ENCODE measurements around the gene MPP4. TPM values are rescaled to one million over a fixed set of nuclear protein-coding genes. Genes with fewer than 3 reads are reported as not detected.

MPP4 gene
- total and polyA plus RNA-seq, 2 of the 13 experiments (the other 11 are each of a cell fraction or from before 2014, with no cell fraction given): not detected

GRCh38 chr2:201649442-201649841 is 49.0 kb downstream of the MPP4 start:
- Histone ChIP-seq H3K4me2 (ENCODE audit: low read depth, low read length) (no peak overlapping the region), H2AFZ (ENCODE audit: low read length) (no peak overlapping the region), H3K27me3 (ENCODE audit: control insufficient read depth in 1 of 2, insufficient read depth in 2 of 2, low read length in 2 of 2) (peaks cover 1 to 9% of the 10 kb centered on the region in 2 experiments; a peak in 2 of 5 replicates), H3K9ac (ENCODE audit: insufficient read depth, low read depth, low read length) (no peak overlapping the region), H4K20me1 (ENCODE audit: insufficient read depth, low read length) (no peaks in the 10 kb centered on the region), H3K27ac (ENCODE audit: extremely low read length, insufficient read depth, low read length) (no peak overlapping the region), H3K4me3 (replicated peaks in 1 of 3; ENCODE audit: insufficient read depth in 1 of 3, low read depth in 2 of 3, low read length in 3 of 3) (no peak overlapping the region), H3K36me3 (replicated peaks in 1 of 2; ENCODE audit: control insufficient read depth in 1 of 2, insufficient read depth in 2 of 2, low read length in 2 of 2) (no peaks in the 10 kb centered on the region), H3K4me1 (ENCODE audit: insufficient read depth, low read length) (peaks cover 7% of the 10 kb centered on the region; the same call in 1 of the 2 replicates), H3K79me2 (ENCODE audit: insufficient read depth, low read length) (no peaks in the 10 kb centered on the region), H3K9me3 (ENCODE audit: low read length) (no peaks in the 10 kb centered on the region)
- ChIA-PET POLR2A (no interaction called here), CTCF (ENCODE audit: low intra/inter-chr PET ratio, low total read pairs) (no interaction called here)
- WGBS (ENCODE audit: low lambda C conversion rate): 24% methylated on average over 2 of the region's 2 CpGs
- in situ Hi-C loops (cut with HindIII; ENCODE audit: extremely low pct_ligation_motif_present, low pct_unique_long_range_greater_than_20kb) (no loop called here), intact Hi-C loops (cut with micrococcal nuclease; ENCODE audit: unreplicated experiment) (no loop called here)
- no peak for DNase-seq (ENCODE audit: low spot score)
- BruUV-seq (replicated peaks): no TSS peak
- ATAC-seq: peak; percentile 89
- TF ChIP-seq ZNF232 (CRISPR knock-in tag; IDR thresholded peaks at IDR 0.05; ENCODE audit: borderline replicate concordance) (no peak), HNF4A (CRISPR knock-in tag; IDR thresholded peaks at IDR 0.05) (peak; percentile 57)
- FAIRE-seq: peak; percentile 75

- 29% methylated on average over 5 of the region's 5 CpGs for WGBS (ENCODE audit: low lambda C conversion rate)
- Histone ChIP-seq H4K20me1 (ENCODE audit: insufficient read depth, low read length) (no peaks in the 10 kb centered on the region), H3K27ac (ENCODE audit: extremely low read length, insufficient read depth, low read length) (no peak overlapping the region), H3K4me1 (ENCODE audit: insufficient read depth, low read length) (peaks cover 19% of the 10 kb centered on the region), H3K4me2 (ENCODE audit: low read depth, low read length) (no peak overlapping the region), H3K36me3 (replicated peaks in 1 of 2; ENCODE audit: control insufficient read depth in 1 of 2, insufficient read depth in 2 of 2, low read length in 2 of 2) (no peaks in the 10 kb centered on the region), H3K9ac (ENCODE audit: insufficient read depth, low read depth, low read length) (no peak overlapping the region), H3K4me3 (replicated peaks in 1 of 3; ENCODE audit: insufficient read depth in 1 of 3, low read depth in 2 of 3, low read length in 3 of 3) (no peak overlapping the region), H3K79me2 (ENCODE audit: insufficient read depth, low read length) (no peaks in the 10 kb centered on the region), H3K27me3 (ENCODE audit: control insufficient read depth in 1 of 2, insufficient read depth in 2 of 2, low read length in 2 of 2) (peaks cover 1% of the 10 kb centered on the region in 2 experiments; a peak in 1 of 5 replicates), H3K9me3 (ENCODE audit: low read length) (no peaks in the 10 kb centered on the region), H2AFZ (ENCODE audit: low read length) (no peak overlapping the region)
- TF ChIP-seq MIER3 (CRISPR knock-in tag; IDR thresholded peaks at IDR 0.05; ENCODE audit: borderline replicate concordance) (no peak), SETDB1 (CRISPR knock-in tag; IDR thresholded peaks at IDR 0.05; ENCODE audit: borderline replicate concordance) (no peak), XBP1 (CRISPR knock-in tag; IDR thresholded peaks at IDR 0.05) (no peak), ZNF562 (CRISPR knock-in tag; IDR thresholded peaks at IDR 0.05; ENCODE audit: borderline replicate concordance) (no peak)
- ChIA-PET CTCF (ENCODE audit: low intra/inter-chr PET ratio, low total read pairs) (no interaction called here), POLR2A (no interaction called here)
- DNase-seq (ENCODE audit: low spot score) (no peak), FAIRE-seq (no peak), ATAC-seq (no peak)
- intact Hi-C loops (cut with micrococcal nuclease; ENCODE audit: unreplicated experiment): no loop called here
- BruUV-seq (replicated peaks): no TSS peak
- in situ Hi-C loops (cut with HindIII; ENCODE audit: extremely low pct_ligation_motif_present, low pct_unique_long_range_greater_than_20kb): no loop called here
Observed at GRCh38 chr2:201647431-201647830, 51.0 kb downstream of the MPP4 start.
